Measurements from ENCODE around the gene RBM28.

The RBM28 gene

GRCh38 chr7:128351296-128352152 lies 7.8 kb upstream of the RBM28 start:
- in situ Hi-C loops (cut with MboI; ENCODE audit: low sequenced_read_pairs) = no loop called here

DNA sequence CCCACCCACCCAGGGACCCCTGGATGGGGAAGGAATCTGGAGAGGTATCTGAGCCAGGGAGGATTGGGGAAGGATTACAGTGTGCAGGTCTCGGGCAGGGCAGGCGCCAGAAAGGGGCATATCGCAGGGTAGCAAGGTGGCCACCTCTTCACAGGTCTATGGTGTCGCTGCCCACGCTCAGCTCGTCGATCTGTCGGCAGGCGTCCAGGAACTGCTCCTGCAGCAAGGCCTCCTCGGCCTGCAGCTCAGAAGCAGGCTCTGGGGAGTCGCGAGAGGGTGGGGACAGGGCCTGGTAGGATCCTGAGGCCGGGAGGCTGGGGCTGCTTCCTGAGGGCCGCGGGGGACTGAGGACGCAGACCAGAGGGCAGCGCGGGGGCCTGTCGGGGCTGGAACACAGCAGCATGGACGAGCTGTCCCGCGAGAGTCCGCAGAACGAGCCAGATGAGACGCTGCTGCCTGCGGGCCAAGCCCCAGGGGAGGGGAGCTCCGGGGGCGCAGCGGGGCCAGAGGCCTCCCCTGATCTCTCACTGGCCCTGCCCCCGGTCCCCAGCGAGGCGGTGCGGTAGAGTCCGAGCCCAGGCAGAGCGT lies 7.1 kb upstream of the RBM28 start:
- in situ Hi-C loops (cut with MboI; ENCODE audit: low sequenced_read_pairs) = no loop called here

DNA sequence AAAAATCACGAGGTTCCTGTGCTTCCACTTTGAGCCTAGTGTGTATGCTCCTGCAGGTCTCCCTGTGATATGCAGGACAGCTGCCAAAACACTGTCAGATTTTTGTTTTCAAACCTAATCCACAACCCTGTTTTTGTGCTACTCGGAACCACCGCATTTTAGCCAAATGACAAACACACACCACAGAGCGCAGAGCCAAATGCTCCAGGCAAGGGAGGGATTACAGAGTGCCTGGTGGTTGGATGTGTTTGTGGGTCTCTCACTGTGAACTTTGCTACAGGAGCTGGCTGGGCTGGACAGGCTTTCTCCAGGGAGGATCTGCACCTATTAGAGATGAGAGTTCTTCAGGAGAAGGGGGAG lies 5.7 kb upstream of the RBM28 start:
- in situ Hi-C loops (cut with MboI; ENCODE audit: low sequenced_read_pairs) = loop anchor here (5.0 to 10.0 kb wide), 2 partner anchors 33 to 75 kb away; no protein-coding TSS in a partner anchor

- in situ Hi-C loops (cut with MboI; ENCODE audit: low sequenced_read_pairs) = loop anchor here (5.0 to 10.0 kb wide), 2 partner anchors 35 to 77 kb away; no protein-coding TSS in a partner anchor
These were observed 4.0 kb upstream of the RBM28 start for GRCh38 chr7:128347647-128348097.

DNA sequence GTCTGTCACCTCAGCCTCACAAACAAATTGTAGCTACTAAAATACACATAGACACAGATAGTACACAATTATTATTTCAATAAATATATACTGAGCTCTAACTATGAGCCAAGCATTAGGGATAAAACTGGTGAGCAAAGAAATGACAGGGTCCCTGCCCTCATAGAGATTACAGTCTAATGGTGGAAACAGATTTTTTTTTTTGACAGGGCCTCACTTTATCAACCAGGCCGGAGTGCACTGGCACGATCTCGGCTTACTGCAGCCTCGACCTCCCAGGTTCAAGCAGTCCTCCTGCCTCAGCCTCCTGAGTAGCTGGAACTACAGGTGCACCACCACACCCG lies 695 bp upstream of the RBM28 start:
- in situ Hi-C loops (cut with MboI; ENCODE audit: low sequenced_read_pairs) = loop anchor here (10.0 kb wide), 1 partner anchor 80 kb away; no protein-coding TSS in a partner anchor

GRCh38 chr7:128341733-128342132 lies 2.0 kb downstream of the RBM28 start:
- in situ Hi-C loops (cut with MboI; ENCODE audit: low sequenced_read_pairs) = loop anchor here (10.0 kb wide), 1 partner anchor 83 kb away; no protein-coding TSS in a partner anchor

- in situ Hi-C loops (cut with MboI; ENCODE audit: low sequenced_read_pairs) = no loop called here
These were observed 8.0 kb downstream of the RBM28 start for GRCh38 chr7:128335730-128336129.

DNA sequence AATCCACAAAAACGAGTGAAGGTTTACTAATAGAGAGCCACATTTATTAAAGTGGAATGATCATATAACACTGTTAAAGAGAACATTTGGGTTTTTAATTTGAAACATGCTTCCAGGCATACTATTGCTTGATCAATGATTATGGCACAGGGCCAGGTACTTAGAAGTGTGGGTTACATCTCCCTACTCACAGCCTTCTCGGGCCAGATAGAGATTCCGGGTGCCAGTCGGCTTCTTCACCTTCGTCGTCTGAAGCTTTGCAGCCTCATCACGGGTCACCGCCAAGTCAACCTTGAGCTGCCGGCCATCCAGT lies 19.4 kb downstream of the RBM28 start:
- in situ Hi-C loops (cut with MboI; ENCODE audit: low sequenced_read_pairs) = no loop called here

DNA sequence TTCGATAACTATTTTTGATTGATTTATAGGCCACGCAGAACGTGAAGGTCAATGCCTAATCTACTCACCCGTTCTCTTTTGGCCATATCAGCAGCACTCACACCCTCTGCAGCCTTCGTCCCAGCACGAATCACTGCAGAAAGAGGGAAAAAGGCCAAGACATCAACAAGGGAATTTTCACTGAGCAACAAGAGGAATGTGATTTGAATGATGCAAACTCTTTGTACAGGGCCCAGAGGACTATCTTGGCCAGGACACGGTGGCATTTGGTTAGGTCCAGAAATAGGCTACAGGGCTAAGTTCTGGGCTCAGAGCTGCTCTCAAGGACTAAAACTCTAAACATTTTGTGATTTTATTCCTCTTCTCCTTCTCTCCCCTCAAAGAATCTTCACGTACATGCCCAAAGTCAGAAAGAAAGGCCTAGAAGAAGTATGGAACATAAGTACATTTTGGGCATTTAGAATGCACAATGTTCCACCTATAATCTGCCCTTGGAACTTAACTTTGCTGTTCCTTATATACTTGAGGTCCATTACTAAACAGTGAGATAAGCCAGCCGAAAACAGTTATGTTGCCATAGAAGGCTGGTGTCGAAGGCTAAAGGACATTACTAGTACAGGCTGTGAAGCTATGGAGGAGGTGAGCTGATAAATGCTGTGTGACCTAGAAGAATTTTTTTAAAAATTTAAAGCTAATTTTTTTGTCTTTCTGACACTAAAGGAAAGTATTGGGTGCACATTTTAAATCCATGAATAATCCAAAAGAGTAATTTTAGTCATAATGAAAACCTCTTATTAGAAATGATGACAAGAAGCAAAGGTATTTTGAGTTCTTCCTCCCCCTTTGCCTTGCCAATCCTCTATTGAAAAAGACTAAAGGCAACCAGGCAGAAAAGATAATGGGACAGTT lies 20.0 kb downstream of the RBM28 start:
- in situ Hi-C loops (cut with MboI; ENCODE audit: low sequenced_read_pairs) = no loop called here

DNA sequence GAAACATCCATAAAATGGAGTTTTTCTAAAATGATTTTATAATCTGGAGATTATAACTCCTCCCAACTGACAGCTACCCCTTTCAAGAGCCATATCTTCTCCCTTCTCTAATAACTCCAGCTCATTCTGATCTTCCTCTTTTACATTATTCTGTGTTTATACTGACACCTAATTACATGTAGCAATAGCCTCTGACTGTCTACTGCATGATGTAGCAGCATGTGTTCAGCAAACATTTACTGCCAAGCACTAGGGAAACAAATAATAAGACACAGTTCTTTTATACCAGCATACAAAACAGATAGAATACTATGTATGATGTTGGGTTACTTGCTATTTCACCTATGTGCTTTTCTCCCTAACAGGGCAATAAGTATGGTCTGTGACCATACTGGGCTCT lies 20.7 kb downstream of the RBM28 start:
- in situ Hi-C loops (cut with MboI; ENCODE audit: low sequenced_read_pairs) = no loop called here

DNA sequence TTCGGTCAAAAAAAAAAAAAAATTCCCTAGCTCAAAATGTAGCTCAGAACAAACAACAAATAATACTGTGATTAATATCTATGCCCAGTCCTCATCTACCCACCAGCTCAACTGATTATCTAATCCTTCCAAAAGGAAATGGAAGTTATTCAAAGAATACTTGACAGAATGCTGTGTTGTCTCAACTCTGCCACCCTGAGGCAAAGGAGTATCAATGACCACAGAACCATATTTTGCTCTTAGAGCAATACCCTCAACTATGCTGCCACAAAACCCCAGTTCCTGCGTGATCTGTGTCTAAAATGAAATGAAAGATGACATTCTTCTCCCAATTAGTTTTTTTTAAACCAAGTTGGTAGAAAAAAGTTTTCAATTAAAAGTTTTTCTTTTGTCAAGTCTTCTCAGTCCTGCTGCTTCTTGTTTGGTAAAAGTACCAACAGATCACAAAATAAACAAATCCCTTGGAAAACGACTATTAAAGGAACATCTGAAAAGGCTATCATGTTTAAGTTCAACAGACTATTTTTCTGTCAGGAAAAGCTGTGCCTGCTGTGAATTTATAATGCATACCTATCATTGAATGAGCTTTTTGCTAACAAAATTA lies 21.6 kb downstream of the RBM28 start:
- in situ Hi-C loops (cut with MboI; ENCODE audit: low sequenced_read_pairs) = no loop called here

- in situ Hi-C loops (cut with MboI; ENCODE audit: low sequenced_read_pairs) = no loop called here
These were observed 22.7 kb downstream of the RBM28 start for GRCh38 chr7:128321044-128321422.

DNA sequence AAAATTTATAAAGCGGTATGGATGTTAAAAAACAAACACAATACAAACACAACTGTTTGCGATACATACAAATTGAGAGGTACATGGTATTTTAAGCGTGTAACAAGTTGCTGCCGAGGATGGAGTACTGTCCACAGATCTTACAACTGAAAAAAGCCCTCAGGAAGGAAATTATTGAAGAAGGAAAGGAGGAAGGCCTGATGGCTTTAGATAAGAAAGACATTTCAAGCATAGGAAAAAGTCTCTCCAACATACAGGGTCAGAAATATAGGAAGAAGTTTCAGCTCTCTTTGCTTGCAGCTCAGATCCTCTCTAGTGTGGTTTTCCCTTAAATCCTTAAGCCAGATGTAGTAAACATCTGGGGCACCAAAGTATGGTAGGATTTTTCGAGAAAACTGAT lies 25.0 kb downstream of the RBM28 start:
- in situ Hi-C loops (cut with MboI; ENCODE audit: low sequenced_read_pairs) = no loop called here

- in situ Hi-C loops (cut with MboI; ENCODE audit: low sequenced_read_pairs) = no loop called here
These were observed 32.7 kb downstream of the RBM28 start for GRCh38 chr7:128311013-128311412.

GRCh38 chr7:128310499-128310898 lies 33.2 kb downstream of the RBM28 start:
- in situ Hi-C loops (cut with MboI; ENCODE audit: low sequenced_read_pairs) = no loop called here

DNA sequence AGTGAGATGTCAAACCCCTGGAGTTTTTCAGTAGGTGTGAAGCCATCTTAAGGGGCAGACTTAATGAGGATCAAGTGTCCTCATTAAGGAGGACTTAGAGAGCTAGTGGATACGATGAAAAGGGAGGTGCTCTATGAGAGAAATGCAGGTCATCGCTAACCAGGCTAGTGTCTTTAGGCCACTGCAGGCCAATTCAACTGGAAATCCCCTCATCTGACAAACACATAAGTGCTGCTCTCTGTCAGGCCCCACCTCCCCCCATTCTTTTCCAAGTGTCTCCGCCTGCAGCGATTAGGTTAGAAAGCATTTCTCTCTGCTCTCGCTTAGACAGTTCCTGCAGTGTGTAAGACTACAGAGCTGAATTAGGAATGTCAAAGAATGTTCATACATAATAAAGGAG lies 33.7 kb downstream of the RBM28 start:
- in situ Hi-C loops (cut with MboI; ENCODE audit: low sequenced_read_pairs) = no loop called here

DNA sequence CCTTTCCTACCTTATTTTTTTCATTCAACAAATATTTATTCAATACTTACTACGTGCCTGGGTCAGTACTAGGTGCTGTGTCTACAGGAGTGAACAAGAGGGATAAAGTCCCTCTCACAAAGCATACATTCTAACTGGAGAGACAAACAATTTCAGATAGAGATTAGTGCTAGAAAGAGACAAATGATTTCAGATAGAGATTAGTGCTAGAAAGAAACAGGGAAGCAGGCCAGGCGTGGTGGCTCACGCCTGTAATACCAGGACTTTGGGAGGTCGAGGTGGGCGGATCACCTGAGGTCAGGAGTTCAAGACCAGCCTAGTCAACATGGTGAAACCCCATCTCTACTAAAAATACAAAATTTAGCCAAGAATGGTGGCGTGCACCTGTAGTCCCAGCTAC lies 34.6 kb downstream of the RBM28 start:
- in situ Hi-C loops (cut with MboI; ENCODE audit: low sequenced_read_pairs) = no loop called here

DNA sequence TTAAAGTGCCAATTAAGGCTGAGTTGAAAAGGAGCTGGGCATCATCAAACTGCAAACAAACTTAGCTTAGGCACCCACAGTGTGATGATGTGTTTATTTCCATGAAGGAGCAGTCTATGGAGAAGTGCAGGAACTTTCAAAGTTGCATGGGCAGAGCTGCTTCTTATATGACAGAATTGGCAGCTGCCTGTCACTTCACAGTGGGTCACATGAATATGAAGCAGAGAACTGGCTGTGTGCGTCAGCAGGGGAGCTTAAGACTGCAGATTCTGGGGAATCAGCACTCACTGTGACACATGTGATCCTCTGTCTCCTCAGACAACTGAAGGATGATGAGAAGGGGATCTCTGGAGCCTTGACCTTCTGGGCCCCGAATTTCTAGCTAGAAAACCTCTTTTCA lies 36.6 kb downstream of the RBM28 start:
- in situ Hi-C loops (cut with MboI; ENCODE audit: low sequenced_read_pairs) = no loop called here

DNA sequence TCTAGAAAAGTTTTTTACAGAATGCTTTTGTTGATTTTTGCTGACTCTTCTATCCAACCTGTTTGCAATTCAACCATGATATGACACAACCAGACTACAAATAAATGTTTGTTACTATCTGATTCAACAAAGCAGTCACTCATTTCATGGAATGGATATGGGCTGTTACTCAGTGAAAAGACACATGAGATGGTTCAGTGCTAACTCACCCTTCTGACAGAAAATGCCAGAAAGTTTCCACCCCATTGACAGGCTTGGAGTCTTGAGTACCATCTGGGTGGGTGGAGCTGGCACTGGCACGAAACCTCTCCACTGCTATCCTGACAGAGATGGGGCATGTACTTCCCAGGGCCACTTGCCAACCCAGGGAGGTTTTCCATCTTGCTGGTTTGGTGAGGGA lies 39.5 kb downstream of the RBM28 start:
- in situ Hi-C loops (cut with MboI; ENCODE audit: low sequenced_read_pairs) = no loop called here

GRCh38 chr7:128303643-128304042 lies 40.1 kb downstream of the RBM28 start:
- in situ Hi-C loops (cut with MboI; ENCODE audit: low sequenced_read_pairs) = no loop called here

- in situ Hi-C loops (cut with MboI; ENCODE audit: low sequenced_read_pairs) = no loop called here
These were observed 40.6 kb downstream of the RBM28 start for GRCh38 chr7:128303133-128303532.

All from HL-60/S4 (cell line).